Hindlimb muscle (tissue), 1 donor: ENCODE results near the gene STK4. TPM values are rescaled to one million over a fixed set of nuclear protein-coding genes. Genes with fewer than 3 reads are reported as not detected.
"Not testable (repeated sequence)": the region's sequence is repeated elsewhere in the genome, so short reads cannot be mapped to it uniquely, and the experiment has no call there.

Experiments
- DNase-seq: peaks from one replicate; pipeline ENCODE4 v3.0.0-alpha.2; 2013
- polyA plus RNA-seq: library from polyadenylated mRNA; unstranded; fragments of 120-200 nt; gene quantifications from one replicate; pipeline ENCODE4 v1.2.1, GENCODE V29; 2013; ENCODE audit not compliant: insufficient read length

STK4 gene
- polyA plus RNA-seq, 1 donor = 9.2 TPM

DNA sequence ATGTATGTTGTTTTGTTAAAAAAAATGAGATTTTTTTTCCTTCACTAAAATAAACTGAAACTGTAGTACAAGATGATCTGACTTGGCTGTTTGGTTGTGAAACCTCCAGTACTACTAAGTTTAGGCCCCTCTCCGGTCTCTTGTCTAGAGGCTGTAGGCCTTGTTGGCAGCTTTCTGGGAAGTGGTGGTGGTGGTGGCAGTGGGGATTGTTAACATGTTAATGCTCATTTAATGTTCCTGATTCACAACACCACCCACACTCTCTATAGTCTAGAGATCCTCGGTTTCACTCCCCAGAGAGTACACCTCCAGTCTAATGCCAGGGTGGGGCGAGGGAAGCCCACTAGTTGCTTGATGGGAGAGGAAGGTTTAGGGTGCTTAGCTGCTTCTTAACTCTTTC lies 24.1 kb downstream of the STK4 start:
- no peak for DNase-seq

DNA sequence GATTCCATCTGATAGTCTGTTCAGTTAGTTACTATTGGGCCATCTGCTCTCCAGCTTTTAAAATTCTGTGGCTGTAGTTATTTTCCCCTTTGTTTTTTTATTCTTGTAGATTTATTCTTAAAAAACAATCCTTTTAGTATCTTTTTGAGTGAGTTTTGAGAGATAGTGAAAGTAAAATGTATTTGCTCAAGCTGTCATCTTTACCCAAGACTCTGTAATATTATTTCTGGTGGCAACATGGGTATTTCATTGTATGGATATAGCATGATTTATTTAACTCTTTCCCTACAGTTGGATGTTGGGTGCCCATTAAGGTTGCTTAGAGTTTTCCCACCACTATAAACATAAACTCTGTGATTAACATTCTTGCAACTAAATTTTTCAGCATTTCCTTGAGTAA lies 24.6 kb downstream of the STK4 start:
- no peak for DNase-seq

DNA sequence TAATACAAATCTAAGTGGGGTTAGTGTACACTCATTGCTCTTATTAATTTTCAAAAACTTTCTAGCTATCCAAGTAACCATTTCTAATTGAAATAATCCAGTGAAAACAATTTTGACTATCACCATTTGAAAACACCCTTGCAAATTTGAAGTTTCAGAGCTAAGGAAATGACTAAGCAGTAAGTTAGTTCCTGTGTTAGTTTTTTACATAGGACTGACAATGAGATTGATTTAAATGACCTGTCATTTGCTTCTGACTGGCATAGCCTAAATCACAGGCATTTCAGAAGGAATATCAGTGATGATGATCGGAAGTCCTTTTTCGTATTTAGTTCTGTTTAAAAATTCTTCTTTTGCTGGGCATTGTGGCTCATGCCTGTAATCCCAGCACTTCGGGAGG lies 27.0 kb downstream of the STK4 start:
- DNase-seq = no peak

DNA sequence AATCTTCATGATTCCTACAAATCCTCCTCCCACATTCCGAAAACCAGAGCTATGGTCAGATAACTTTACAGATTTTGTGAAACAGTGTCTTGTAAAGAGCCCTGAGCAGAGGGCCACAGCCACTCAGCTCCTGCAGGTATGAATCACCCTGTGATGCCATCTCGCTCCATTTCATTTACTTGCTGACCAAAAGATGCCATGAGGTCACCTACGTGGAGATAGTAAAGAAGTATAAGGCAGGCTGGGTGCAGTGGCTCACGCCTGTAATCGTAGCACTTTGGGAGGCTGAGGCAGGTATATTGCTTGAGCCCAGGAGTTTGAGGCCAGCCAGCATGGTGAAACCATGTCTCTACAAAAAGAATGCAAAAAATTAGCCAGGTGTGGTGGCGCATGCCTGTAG lies 30.9 kb downstream of the STK4 start:
- DNase-seq = no peak

DNA sequence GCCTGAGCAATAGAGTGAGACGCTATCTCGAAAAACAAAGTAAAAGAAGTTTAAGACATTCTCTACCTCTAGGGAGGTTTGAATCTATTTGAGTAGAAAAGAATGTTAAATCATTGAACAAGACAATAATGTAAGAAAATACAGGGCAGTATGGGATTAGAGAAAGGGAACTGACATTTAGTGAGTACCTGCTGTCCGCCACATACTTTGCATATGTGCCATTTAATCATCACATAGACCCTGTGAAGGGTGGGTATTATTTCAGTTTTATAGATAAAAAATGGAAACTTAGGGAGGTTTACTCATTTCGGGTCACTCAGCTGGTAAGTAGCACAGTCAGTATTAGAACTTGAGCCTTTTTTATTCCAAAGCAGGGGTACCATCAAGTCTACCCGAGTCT lies 31.4 kb downstream of the STK4 start:
- no peak for DNase-seq

DNA sequence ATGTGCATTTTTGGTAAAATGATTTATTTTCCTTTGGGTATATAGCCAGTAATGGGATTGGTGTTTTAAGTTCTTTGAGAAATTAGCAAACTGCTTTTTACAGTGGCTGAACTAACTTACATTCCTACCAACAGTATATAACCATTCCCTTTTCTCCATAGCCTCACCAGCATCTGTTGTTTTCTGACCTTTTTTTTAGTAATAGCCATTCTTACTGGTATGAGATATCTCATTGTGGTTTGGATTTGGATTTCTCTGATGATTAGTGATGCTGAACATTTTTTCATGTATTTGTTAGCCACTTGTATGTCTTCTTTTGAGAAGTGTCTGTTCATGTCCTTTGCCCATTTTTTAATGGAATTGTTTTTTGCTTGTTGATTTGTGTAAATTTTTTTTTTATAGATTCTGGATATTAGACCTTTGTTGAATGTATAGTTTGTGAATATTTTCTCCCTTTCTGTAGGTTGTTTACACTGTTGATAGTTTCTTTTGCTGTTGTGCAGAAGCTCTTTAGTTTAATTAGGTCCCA lies 42.3 kb downstream of the STK4 start:
- DNase-seq = no peak

DNA sequence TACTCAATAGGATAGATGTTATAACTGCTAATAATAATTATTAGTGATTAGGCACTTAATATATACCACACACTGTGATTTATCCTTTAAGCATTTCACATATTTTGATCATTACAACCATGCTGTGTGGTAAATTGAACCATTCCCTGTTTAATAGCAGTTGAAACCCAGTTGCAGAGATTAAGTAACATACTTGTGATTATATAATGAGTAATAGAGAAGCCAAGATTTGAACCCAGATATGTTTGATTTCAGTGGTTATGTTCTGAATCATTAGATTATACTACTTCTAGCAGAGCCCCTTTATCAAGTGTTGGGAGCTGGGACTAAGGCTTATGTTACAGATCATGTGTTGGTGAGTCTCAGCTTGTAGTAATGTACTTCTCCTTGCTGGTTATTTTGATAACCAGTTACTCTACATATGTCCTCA lies 44.1 kb downstream of the STK4 start:
- no peak for DNase-seq

DNA sequence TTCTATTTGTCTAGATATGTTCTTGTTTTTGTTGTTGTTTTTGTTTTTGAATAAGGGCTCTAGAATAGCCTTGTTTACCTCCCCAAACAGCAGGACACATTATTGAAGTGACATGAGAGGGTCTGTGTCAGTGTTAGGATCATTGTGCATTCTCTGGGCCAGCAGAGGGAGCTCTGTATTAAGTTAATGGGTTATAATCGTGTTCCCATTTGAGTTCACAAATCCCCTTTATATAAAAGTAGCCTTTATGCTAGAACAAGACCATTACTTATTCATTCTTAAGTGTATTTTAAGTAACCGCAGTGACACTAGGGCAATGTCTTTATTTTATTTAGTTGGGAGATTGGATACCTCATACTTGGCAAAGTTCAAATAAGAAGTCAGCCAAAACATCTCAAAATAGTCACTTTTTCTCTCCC lies 44.8 kb downstream of the STK4 start:
- DNase-seq = peak; percentile 48

DNA sequence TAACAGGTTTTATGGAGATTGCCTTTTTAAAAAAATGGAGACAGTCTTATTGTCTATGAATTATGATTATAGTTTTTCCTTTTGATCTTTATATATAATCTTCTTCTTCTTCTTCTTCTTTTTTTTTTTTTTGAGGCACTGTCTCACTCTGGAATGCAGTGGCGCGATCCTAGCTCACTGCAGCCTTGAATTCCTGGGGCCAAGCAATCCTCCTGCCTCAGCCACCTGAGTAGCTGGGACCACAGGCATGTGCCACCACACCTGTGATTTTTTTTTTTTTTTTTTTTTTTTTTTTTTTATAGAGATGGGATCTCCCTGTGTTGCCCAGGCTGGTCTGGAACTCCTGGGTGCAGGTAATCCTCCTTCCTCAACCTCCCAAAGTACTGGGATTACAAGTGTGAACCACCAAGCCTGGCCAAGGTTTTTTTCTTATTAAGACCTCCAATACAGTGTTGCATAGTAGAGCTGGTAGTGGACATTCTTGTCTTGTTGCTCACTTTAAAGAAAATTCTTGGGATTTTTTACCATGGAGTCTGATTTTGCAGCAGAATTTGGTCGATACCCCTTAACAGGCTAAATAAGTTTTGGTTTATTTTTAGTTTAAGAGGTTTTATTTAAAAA lies 46.5 kb downstream of the STK4 start:
- DNase-seq = no peak

DNA sequence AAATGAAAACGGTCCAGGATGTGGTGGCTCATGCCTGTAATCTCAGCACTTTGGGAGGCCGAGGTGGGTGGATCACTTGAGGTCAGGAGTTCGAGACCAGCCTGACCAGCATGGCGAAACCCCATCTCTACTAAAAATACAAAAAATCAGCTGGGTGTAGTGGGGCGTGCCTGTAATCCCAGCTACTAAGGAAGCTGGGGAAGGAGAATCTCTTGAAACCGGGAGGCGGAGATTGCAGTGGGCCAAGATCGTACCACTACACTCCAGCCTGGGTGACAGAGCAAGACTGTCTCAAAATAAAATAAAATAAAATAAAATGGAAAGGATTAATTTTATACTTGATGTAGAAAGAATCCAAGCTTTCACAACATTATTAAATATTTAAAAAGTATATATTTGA lies 47.8 kb downstream of the STK4 start:
- DNase-seq = not testable (repeated sequence)

DNA sequence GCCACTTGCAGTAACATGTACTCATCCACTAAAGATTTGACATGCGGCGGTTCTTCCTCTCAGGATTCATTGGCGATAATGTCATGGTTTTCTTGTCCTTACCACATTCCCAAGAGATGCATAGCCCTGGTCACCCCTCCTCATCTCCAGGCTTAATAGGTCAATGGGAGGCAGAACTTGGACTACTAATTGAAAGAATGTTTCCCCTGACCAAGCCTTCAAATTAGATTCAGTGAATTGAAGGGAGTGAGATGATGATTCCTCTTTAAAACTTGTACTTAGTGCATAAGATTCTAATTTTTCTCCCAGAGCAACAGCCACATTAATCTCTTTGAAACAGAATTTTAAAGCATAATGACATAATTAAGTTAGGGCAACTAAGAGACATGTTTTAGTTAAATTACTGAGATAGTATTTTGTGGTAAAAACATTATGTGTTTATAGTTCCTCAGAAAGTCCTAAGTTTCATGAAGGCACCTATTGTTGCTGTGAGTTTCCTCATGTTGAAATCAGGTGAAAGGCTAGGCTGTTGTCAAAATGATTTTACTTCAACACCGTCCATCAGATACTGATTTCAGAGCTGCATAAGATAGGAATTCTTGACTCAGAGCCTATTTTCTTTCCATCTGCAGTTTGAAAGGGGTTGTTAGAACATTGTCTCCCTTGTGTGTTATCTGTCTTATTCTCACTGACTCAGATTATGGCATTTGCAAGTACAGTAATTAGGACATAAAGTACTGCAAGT lies 48.5 kb downstream of the STK4 start:
- DNase-seq = no peak

DNA sequence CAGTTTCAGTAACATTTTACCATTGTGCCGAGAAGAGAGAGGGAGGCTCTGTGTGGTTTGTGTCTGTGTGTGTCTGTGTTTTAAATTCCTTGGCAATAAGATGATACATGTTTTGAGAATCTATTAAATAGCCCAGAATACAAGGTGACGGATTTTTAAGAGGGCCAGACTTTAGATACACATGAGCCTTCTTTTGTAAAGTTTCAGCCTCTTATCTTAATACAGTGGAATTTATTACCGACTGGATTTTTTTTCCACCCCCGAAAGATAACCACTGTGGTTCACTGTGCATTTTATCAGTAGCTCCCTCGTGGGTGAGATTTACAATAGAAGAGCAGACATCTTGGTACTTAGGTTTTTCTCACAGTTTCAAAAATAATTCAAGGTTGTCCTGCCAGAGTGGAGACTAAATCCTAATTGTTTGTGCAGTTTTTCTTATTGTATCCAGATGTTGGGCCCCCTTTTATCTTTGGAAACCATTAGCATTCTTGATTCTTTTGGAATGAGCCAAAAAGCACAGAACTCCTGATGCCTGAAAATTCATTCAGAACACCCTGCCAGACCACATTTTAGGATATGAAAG lies 49.9 kb downstream of the STK4 start:
- peak; percentile 10 for DNase-seq

DNA sequence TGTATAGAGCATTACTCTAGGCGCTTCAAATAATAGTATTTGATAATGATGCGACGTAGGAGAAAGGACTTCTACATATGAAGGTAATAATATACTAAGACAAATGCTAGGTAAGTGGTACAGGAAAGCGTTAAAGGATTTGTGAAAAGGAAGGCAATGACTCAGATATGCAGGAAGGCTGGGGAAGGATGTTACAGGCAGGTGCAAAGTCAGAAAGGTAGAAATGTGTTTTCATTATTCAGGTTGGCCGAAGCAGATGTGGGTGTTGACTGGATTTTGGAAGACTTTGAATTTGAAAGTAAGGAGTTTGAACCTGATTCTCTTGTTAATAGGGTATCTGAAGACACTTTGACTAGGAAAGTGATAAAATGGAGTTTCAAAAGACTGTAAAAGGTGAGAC lies 51.0 kb downstream of the STK4 start:
- no peak for DNase-seq

DNA sequence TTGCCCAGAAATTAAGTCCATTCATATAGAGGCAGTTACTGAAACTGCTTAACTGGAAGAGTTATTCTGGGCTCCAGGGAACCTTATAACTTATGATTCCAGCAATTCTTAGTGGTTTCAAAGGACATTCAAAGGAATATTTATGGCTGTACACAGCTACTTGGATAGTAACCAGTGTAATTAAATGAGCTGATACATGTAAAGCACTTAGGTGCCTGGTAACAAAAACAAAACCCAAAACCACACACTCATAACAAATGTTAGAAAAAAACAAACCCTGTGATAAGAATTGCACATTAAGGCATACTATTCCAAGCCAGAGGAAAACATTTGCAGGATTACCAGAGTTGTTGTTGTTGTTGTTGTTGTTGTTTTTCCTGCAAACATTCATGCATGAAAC lies 51.5 kb downstream of the STK4 start:
- no peak for DNase-seq

DNA sequence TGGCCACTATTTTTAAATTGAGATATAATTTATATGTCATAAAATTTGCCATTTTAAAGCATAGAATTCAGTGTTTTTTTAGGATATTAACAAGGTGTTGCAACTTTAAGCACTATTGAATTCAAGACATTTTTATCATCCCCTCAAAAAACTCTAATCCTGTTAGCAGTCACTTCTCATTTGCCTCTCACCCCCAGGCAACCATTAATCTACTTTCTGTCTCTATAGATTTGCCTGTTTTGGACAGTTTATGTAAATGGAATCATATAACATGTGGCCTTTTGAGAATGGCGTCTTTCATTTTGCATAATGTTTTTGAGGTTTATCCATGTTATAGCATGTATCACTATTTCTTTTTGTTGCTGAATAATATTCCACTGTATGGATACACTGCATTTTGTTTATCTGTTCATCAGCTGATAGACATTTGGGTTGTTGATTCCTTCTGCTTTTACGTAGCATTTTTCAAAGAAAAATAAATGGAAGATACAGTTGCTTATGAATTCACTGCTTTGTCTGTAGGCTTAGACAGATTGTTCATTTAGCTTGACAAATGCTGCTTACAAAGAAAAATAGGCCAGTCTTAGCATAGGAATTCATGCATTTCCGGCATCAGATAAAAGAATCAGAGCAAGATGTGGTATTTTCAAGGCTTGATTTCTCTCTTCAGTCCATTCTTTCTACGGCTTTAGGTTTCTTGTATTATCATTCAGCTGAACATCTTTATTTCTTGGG lies 52.9 kb downstream of the STK4 start:
- DNase-seq = no peak

DNA sequence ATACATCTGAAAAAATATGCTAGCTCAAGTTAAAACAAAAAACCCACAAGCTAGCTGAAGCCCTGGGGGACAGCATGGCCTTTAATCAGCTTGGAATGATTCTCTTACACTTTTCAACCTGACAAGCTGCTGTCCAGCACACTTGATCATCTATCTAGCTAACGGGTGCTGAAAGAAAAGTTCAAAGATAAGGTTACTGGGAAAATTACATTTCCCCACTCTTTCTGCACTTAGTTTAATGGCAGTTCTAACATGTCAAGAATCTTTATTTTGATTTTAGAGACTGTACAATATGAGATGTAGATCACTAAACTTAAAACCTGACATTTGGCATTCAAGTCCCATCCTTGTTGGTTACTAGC lies 53.4 kb downstream of the STK4 start:
- no peak for DNase-seq

DNA sequence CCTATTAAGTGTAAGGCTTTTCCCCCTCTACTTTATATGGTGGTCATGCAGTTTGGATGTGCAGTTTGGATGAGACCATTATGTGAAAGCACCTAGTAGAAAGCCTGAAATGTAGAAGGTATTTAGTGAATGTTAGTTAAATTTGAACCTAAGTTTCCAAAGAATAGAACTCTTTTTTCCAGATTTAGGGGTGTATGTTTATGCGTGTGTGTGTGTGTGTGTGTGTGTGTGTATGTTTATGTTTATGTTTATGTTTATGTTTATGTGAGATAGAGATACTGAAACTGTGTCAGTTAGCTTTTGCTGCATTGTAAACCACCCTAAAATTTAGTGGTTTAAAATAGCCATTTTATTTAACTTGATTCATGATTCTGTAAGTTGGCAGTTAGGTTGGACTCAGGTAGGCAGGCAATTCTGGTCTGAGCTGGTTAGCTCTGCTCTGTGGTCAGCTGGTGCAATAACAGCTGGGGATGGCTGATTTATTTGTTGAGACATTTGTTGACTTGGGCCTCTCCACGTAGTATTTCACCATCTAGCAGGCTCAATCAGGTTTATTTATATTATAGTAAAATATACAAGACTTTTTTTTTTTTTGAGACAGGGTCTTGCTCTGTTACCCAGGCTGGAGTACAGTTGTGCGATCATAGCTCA lies 54.0 kb downstream of the STK4 start:
- DNase-seq = no peak

DNA sequence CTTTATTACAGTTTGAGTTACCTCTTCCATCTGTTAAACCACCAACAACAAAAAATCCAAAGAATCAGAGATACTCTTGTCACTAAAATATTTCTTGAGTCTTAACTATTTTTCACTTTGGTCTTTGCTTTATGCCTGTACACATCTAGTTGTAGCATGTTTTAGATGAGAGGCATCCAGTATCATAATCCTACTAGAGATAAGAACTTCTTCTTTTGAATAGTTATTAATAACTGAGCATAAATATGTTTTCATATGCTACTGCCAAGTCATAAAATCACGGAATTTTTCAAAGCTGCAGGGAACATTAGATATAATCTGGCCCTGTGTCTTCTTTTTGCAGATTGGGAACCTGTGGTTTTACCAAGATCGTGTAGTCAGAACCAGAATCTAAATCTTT lies 55.3 kb downstream of the STK4 start:
- no peak for DNase-seq

DNA sequence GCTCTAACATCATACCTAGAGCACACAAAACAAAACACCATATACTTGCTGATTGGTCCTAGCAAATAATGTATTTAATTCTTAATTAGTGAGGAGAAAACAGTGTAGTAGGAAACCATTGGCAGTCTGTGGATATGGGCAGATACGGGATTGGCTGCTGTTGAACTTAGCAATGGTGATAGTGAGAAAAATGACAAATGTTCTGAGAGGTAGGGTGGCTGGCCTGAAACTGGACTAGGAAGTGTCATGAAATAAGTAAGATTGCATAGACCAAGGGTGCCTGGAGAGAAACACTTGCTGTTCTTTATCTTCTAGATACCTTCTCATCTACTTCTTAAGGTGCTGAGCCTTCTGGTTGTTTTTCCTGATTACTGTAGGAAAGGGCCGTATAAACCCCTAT lies 56.8 kb downstream of the STK4 start:
- not testable (repeated sequence) for DNase-seq

DNA sequence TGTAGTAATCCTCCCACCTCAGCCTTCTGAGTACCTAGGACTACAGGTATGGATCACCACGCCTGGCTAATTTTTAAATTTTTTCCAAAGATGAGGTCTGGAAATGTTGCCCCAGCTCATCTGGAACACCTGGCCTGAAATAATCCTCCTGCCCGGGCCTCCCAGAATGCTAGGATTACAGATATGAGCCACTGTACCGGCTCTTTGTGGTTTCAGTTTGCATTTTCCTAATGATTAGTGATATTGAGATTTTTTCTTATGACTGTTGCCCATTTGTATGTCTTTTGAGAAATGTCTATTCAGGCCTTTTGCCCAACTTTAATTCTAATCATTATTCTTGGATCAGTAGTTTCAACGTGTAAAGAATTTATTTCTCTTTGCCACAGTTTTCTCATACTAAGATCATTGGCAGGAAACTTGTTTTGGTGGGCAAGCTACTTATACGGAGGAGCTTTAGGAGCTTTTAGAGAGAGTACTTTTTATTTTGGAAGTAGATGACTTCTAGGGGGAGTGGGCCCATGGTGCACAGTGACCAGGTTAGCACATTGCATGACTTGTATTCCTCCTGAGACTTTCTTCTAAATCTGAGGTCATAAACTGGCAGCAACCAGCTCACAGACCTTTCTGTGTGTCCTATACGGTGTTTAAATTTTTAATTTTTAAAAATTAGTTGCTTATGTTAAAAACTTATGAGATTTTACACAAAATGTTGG lies 62.3 kb downstream of the STK4 start:
- no peak for DNase-seq

DNA sequence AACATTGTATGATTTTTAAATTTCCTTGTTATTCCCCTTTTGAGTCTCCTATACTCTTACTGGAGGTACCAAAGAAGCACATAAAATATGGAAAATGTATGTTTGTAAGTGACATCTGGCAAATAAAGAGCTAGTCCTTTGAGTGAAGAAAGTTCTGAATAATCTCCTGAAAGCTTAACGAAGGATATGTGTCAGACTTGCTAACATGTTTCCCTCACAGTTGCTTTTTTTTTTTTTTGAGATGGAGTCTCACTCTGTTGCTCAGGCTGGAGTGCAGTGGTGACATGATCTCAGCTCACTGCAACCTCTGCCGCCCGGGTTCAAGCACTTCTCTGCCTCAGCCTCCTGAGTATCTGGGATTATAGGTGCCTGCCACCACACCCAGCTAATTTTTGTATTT lies 63.6 kb downstream of the STK4 start:
- DNase-seq = no peak

DNA sequence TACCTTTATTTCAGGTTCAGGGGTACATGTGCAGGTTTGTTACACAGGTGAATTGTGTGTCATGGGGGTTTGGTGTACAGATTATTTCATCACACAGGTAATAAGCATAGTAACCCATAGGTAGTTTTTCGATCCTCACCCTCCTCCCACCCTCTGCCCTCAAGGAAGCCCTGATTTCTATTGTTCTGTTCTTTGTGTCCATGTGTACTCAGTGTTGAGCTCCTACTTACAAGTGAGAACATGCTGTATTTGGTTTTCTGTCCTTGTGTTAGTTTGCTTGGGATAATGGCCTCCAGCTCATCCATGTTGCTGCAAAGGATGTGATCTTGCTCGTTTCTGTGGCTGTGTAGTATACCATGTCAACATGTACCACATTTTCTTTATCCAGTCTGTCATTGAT lies 66.0 kb downstream of the STK4 start:
- DNase-seq = no peak
